Endothelial cell of umbilical vein (primary cell): ENCODE measurements around the gene KCNJ6. TPM values are rescaled to one million over a fixed set of nuclear protein-coding genes. Genes with fewer than 3 reads are reported as not detected.

Experiments used
- BruUV-seq: library from RNA; stranded (reverse); fragments of 400-500 nt; replicated peaks from 2 replicates; lab custom pipeline; 2021; lab: Mats Ljungman, UMichigan
- CTCF ChIA-PET: fragments of 300-600, 350-600 bp; sonication (Branson Sonifier 250); formaldehyde crosslinking; loops from one replicate; lab custom pipeline; 2021; ENCODE audit warnings: antibody characterized with exemption, inconsistent platforms; lab: Charles Lee
- POLR2A ChIA-PET: fragments of 300-600, 350-600 bp; sonication (Branson Sonifier 250); formaldehyde crosslinking; loops from one replicate; lab custom pipeline; 2021; ENCODE audit warnings: antibody characterized with exemption, inconsistent platforms; lab: Charles Lee
- DNase-seq: peaks from one replicate; pipeline ENCODE4 v3.0.0-alpha.2; 2011; ENCODE audit warnings: low read depth, low spot score
- FAIRE-seq: peaks from 2 replicates; lab custom pipeline; 2011; peaks lifted over from hg19 to GRCh38; lab: Jason Lieb, UNC
- H2AFZ ChIP-seq: 2 replicates; pipeline ENCODE4 v1.6.0; 2012; ENCODE audit warnings: low read depth, low read length, control low read depth, inconsistent platforms
- H3K27ac ChIP-seq: 2 replicates; pipeline ENCODE4 v1.5.1; 2011; ENCODE audit warnings: low read depth, mild to moderate bottlenecking, control low read depth, low read length, moderate library complexity; ENCODE audit not compliant: insufficient read depth
- H3K27me3 ChIP-seq, 2 experiments: 2 replicates each; pipeline versions ENCODE4 v1.6.0 to v1.6.1; 2011; ENCODE audit warnings: low read length in 2 of 2, mixed read lengths in 1 of 2; ENCODE audit not compliant: control insufficient read depth in 2 of 2, insufficient read depth in 2 of 2
- H3K36me3 ChIP-seq, 2 experiments: 2 replicates in 1 of 2; 3 replicates in 1 of 2; pipeline ENCODE4 v1.5.1; 2011; ENCODE audit warnings: low read length in 2 of 2, mild to moderate bottlenecking in 1 of 2, moderate library complexity in 1 of 2; ENCODE audit not compliant: control insufficient read depth in 2 of 2, insufficient read depth in 2 of 2; ENCODE audit errors: extremely low read depth in 1 of 2
- H3K4me1 ChIP-seq: 3 replicates; pipeline ENCODE4 v1.5.1; 2011; ENCODE audit warnings: mild to moderate bottlenecking, low read length; ENCODE audit not compliant: control insufficient read depth, insufficient read depth; ENCODE audit errors: extremely low read depth
- H3K4me2 ChIP-seq: 2 replicates; pipeline ENCODE4 v1.6.1; 2011; ENCODE audit warnings: low read length, control low read depth, mixed read lengths; ENCODE audit not compliant: insufficient read depth
- H3K4me3 ChIP-seq, 3 experiments: fragments of 200-600 bp in 1 of 3; sonication (generic), shearing (Covaris generic) in 1 of 3; replicated peaks in 1 of 3; 2 replicates each; pipeline ENCODE4 v1.5.1; 2011 to 2016; ENCODE audit warnings: control low read depth in 3 of 3, low read length in 3 of 3, mild to moderate bottlenecking in 2 of 3, inconsistent platforms in 1 of 3, low read depth in 1 of 3, moderate library complexity in 1 of 3; ENCODE audit not compliant: insufficient read depth in 1 of 3
- H3K79me2 ChIP-seq: 2 replicates; pipeline ENCODE4 v1.6.0; 2012; ENCODE audit warnings: low read length, inconsistent platforms; ENCODE audit not compliant: control insufficient read depth, insufficient read depth
- H3K9ac ChIP-seq: replicated peaks from 2 replicates; pipeline ENCODE3; 2011; ENCODE audit warnings: low read length, control low read depth; ENCODE audit not compliant: insufficient read depth; ENCODE audit errors: extremely low read depth
- H3K9me1 ChIP-seq: replicated peaks from 3 replicates; pipeline ENCODE4 v1.6.0; 2011; ENCODE audit warnings: mild to moderate bottlenecking, low read length; ENCODE audit not compliant: control insufficient read depth, insufficient read depth; ENCODE audit errors: extremely low read depth
- H3K9me3 ChIP-seq: replicated peaks from 2 replicates; pipeline ENCODE4 v1.5.1; 2012; ENCODE audit warnings: low read length, inconsistent platforms; ENCODE audit not compliant: control insufficient read depth, insufficient read depth
- H4K20me1 ChIP-seq: replicated peaks from 2 replicates; pipeline ENCODE3; 2011; ENCODE audit warnings: mild to moderate bottlenecking, low read length; ENCODE audit not compliant: control insufficient read depth, insufficient read depth; ENCODE audit errors: extremely low read depth
- CTCF ChIP-seq, 2 donors: IDR thresholded peaks; 1 replicate in 1 of 2; 2 replicates in 1 of 2; pipeline ENCODE4 v1.5.1; 2011; ENCODE audit warnings: low read length in 2 of 2, mild to moderate bottlenecking in 2 of 2, moderate library complexity in 2 of 2, control low read depth in 1 of 2, inconsistent platforms in 1 of 2, low read depth in 1 of 2; ENCODE audit not compliant: insufficient read depth in 1 of 2; ENCODE audit errors: extremely low read depth in 1 of 2
- EZH2 ChIP-seq: IDR thresholded peaks from 2 replicates; pipeline ENCODE4 v1.6.1; 2012; ENCODE audit warnings: borderline replicate concordance, low read depth, mild to moderate bottlenecking, moderate library complexity, low read length, inconsistent platforms; ENCODE audit not compliant: severe bottlenecking
- FOS ChIP-seq: IDR thresholded peaks from 2 replicates; pipeline ENCODE4 v1.6.1; 2011; ENCODE audit warnings: mild to moderate bottlenecking, low read length, moderate library complexity, borderline replicate concordance; ENCODE audit not compliant: insufficient read depth
- GATA2 ChIP-seq: IDR thresholded peaks from 2 replicates; pipeline ENCODE4 v1.7.0; 2011; ENCODE audit warnings: low read depth, mild to moderate bottlenecking, moderate library complexity, mixed read lengths, low read length; ENCODE audit not compliant: insufficient read length, insufficient read depth
- JUN ChIP-seq: IDR thresholded peaks from 2 replicates; pipeline ENCODE4 v1.6.1; 2011; ENCODE audit warnings: borderline replicate concordance, low read depth; ENCODE audit not compliant: insufficient read length, insufficient read depth
- MYC ChIP-seq: IDR thresholded peaks from one replicate; pipeline ENCODE4 v1.6.1; 2011; ENCODE audit warnings: mild to moderate bottlenecking, low read depth, low read length
- POLR2A ChIP-seq: IDR thresholded peaks from 2 replicates; pipeline ENCODE4 v1.6.1; 2012; ENCODE audit warnings: low read depth, mild to moderate bottlenecking, control low read depth, low read length
- POLR2AphosphoS5 ChIP-seq: IDR thresholded peaks from 2 replicates; pipeline ENCODE4 v1.6.1; 2012; ENCODE audit warnings: low read depth, mild to moderate bottlenecking, control low read depth, low read length, moderate library complexity; ENCODE audit not compliant: insufficient read depth
- dilution Hi-C: fragments of 300-500 bp; cut with MboI; formaldehyde crosslinking; loops from one replicate; pipeline ENCODE4 v1.15.0; 2019; ENCODE audit warnings: low sequenced_read_pairs; ENCODE audit not compliant: extremely low pct_ligation_motif_present
- intact Hi-C: fragments of 100-400 bp; cut with micrococcal nuclease; formaldehyde crosslinking; loops from one replicate; pipeline ENCODE4 v1.10.0; 2022
- polyA plus RNA-seq, 4 experiments: library from polyadenylated mRNA; depleted of rRNA in 3 of 4; stranded (reverse) in 3 of 4; unstranded in 1 of 4; fragments of >200 nt; gene quantifications; 2 replicates each; pipeline versions ENCODE4 v1.2.1 to v1.2.3, GENCODE V29; 2011 to 2012; ENCODE audit warnings: missing spikeins in 1 of 4
- total RNA-seq: library from RNA; stranded (reverse); gene quantifications from 2 replicates; pipeline ENCODE4 v1.2.3, GENCODE V29; 2021
- TF ChIP-seq, protein P1 (sequence below): IDR thresholded peaks from 2 replicates; pipeline ENCODE4 v1.6.1; 2011; ENCODE audit not compliant: insufficient read depth, insufficient read length

KCNJ6 gene
- total and polyA plus RNA-seq, 2 donors (not counting 3 experiments of a cell fraction or from before 2014, with no cell fraction given): not detected

- TF ChIP-seq JUN (no peak), GATA2 (no peak), POLR2AphosphoS5 (no peak), MYC (no peak), FOS (no peak), POLR2A (no peak), CTCF (IDR thresholded peaks at IDR 0.05; ENCODE audit: extremely low read depth in 1 of 2, insufficient read depth in 1 of 2, low read depth in 1 of 2, low read length in 2 of 2) (no peak), EZH2 (no peak)
- TF ChIP-seq, protein P1, sequence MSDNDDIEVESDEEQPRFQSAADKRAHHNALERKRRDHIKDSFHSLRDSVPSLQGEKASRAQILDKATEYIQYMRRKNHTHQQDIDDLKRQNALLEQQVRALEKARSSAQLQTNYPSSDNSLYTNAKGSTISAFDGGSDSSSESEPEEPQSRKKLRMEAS: no peak
- Histone ChIP-seq H3K79me2 (no peaks in the 10 kb centered on the region), H3K4me2 (no peak overlapping the region), H3K27ac (no peak overlapping the region), H2AFZ (no peak overlapping the region), H3K4me3 (no peak overlapping the region), H4K20me1 (no peaks in the 10 kb centered on the region), H3K9me1 (no peaks in the 10 kb centered on the region), H3K4me1 (no peaks in the 10 kb centered on the region), H3K9me3 (no peaks in the 10 kb centered on the region), H3K9ac (no peak overlapping the region), H3K27me3 (peaks cover 2 to 7% of the 10 kb centered on the region in 2 experiments), H3K36me3 (no peaks in the 10 kb centered on the region)
- dilution Hi-C loops: no loop called here
- no TSS peak for BruUV-seq
- intact Hi-C loops: no loop called here
- DNase-seq: no peak
- POLR2A ChIA-PET: no interaction called here
- CTCF ChIA-PET: no interaction called here
- FAIRE-seq: no peak
Observed at GRCh38 chr21:37903396-37903795, 12.9 kb downstream of the KCNJ6 start.
